ACC112 (cell line): ENCODE data around the gene ZNF670.

Experiments used
- H2AFZ ChIP-seq: fragments of 200-600 bp; sonication (generic); one replicate; pipeline ENCODE4 v1.6.0; 2017; ENCODE audit warnings: antibody characterized with exemption, low read length; ENCODE audit not compliant: unreplicated experiment
- H3K27ac ChIP-seq: fragments of 200-600 bp; sonication (generic); 2 replicates; pipeline ENCODE4 v1.5.1; 2014; ENCODE audit warnings: low read depth, mild to moderate bottlenecking, antibody characterized with exemption, low read length, moderate library complexity
- H3K27me3 ChIP-seq: fragments of 200-600 bp; sonication (generic); 2 replicates; pipeline ENCODE4 v1.6.1; 2014; ENCODE audit warnings: mild to moderate bottlenecking, antibody characterized with exemption, low read length, moderate library complexity, mixed read lengths; ENCODE audit not compliant: insufficient read depth
- H3K36me3 ChIP-seq: fragments of 200-600 bp; sonication (generic); 2 replicates; pipeline ENCODE4 v1.6.1; 2016; ENCODE audit warnings: mild to moderate bottlenecking, antibody characterized with exemption, low read length, moderate library complexity, mixed read lengths; ENCODE audit not compliant: insufficient read depth
- H3K4me1 ChIP-seq: fragments of 200-600 bp; sonication (generic); one replicate; pipeline ENCODE4 v1.6.1; 2016; ENCODE audit warnings: low read length, mixed read lengths; ENCODE audit not compliant: insufficient read depth, unreplicated experiment, control insufficient read depth
- H3K4me3 ChIP-seq: fragments of 200-600 bp; sonication (generic); 2 replicates; pipeline ENCODE4 v1.5.1; 2014; ENCODE audit warnings: mild to moderate bottlenecking, low read depth, low read length
- H3K79me2 ChIP-seq: fragments of 200-600 bp; sonication (generic); one replicate; pipeline ENCODE4 v1.6.0; 2016; ENCODE audit warnings: low read length; ENCODE audit not compliant: control insufficient read depth, unreplicated experiment, insufficient read depth

The ZNF670 gene

DNA sequence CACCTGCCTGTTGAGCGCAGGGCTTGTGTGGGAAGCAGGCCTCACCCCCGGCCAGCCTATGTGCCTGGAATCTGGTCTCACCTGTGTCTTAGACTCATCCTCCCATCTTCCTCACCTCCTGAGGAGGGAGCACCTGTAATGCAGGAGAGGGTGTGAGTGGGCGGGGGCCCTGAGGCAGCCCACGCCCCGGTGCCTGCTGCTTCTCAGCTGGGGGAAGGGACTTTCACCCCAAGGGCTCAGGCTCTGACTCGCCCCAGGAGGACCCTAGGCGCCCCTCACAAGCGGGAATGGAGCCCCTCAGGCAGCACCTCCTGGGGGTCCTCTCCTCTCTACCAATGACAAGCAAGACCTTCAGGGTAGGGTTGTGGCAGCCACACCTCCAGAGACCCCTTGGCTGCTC lies 6.7 kb upstream of the ZNF670 start:
- Histone ChIP-seq H3K4me1 (no peaks in the 10 kb centered on the region), H3K27me3 (no peaks in the 10 kb centered on the region; the same call in 1 of the 2 replicates), H3K36me3 (no peaks in the 10 kb centered on the region), H2AFZ (no peak overlapping the region), H3K4me3 (no peak overlapping the region), H3K27ac (no peak overlapping the region), H3K79me2 (no peaks in the 10 kb centered on the region)

DNA sequence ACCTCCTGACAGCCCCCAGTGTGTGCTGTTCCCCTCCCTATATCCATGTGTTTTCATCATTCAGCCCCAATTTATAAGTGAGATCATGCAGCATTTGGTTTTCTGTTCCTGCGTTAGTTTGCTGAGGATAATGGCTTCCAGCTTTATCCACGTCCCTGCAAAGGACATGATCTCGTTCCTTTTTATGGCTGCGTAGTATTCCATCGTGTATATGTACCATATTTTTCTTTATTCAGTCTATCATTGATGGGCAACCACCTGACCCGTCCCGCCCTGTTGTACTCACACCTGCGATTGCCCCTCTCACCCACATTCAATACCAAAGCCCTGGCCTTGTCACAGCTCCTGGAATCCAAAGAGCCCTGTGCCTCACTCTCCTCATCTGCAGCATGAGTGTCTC lies 6.2 kb upstream of the ZNF670 start:
- Histone ChIP-seq H3K27ac (no peak overlapping the region), H3K4me3 (no peak overlapping the region), H2AFZ (no peak overlapping the region), H3K36me3 (no peaks in the 10 kb centered on the region), H3K79me2 (no peaks in the 10 kb centered on the region), H3K27me3 (no peaks in the 10 kb centered on the region; the same call in 1 of the 2 replicates), H3K4me1 (no peaks in the 10 kb centered on the region)

DNA sequence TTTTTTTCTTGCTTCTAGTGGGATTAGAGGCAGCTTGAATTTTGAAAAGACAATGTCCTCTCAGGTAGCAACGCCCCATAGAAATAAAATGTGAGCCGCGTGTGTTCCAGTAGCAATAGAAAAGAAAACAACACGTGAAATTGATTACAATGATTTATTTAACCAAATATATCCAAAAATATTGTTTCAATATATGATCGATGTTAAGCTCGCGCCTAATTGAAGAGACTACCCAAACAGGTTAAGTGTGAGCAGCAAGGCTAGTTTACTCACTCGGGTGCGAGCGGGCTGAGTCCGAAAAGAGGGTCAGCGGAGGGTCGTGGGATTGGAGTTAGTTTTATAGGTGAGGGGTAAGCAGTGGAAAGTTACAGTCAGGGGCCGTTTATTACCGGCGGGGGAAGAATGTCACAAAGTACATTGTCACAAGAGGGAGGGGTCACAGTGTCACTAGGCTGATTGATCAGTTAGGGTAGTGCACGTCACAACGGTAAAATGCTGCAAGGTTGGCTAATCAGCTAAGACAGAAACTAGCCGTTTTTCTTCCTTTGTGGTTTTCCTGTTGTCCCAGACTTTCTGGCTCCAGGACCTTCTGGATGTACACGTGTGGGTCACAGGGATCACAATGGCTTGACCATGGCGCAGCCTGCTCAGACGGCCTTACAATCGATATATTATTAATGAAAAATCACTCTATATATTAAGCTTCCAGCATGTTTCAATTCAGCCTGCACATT lies 697 bp upstream of the ZNF670 start:
- Histone ChIP-seq H3K36me3 (no peaks in the 10 kb centered on the region), H3K27ac (peak overlapping the region; percentile 12; the same call in 1 of the 2 replicates), H2AFZ (peak overlapping the region; percentile 64), H3K4me1 (peaks cover 13% of the 10 kb centered on the region), H3K79me2 (peaks cover 26% of the 10 kb centered on the region), H3K27me3 (no peaks in the 10 kb centered on the region; the same call in 1 of the 2 replicates), H3K4me3 (peak overlapping the region; percentile 99)

DNA sequence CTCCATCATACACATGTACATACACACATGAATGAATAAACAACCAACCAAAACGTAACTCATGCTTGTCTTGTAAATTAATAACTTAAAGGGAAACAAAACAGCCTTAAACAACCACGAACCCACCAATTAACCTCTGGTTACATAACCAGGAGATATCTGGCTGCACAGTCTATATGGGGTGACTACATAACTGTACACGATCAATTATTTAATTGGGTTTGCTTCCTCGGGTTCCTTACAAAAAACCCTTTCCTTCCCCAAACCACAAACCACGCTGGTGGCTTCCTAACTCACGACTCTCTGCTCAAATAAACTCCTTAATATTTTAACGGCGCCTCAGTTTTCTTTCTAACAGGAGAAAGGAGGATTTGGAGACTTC lies 744 bp downstream of the ZNF670 start:
- Histone ChIP-seq H2AFZ (peak overlapping the region; percentile 92), H3K27ac (peak overlapping the region; percentile 63; the same call in 1 of the 2 replicates), H3K36me3 (0 out of 2 replicates have a peak, but pooled peaks cover 3% of the 10 kb centered on the region), H3K4me3 (peak overlapping the region; percentile 99), H3K27me3 (no peaks in the 10 kb centered on the region), H3K79me2 (peaks cover 34% of the 10 kb centered on the region), H3K4me1 (peaks cover 13% of the 10 kb centered on the region)

DNA sequence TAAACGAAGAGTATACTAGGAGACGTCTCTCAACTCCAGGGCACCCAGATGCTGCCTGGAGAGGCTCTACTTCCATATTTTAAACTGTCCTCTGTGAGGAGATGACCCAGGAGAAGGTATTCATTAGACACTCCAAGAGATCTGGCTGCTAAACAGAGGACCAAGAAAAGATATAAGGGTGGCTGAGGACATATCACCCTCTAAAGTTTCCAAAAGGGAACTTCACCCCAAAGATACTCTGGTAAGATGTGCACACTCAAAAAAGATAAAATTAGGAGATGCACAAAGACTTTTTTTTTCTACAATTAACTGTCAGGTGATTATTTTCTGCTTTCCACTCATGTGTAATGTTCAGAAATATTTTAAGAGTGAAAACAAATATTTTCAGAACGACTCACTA lies 1.4 kb downstream of the ZNF670 start:
- Histone ChIP-seq H3K79me2 (peaks cover 36% of the 10 kb centered on the region), H3K27ac (no peak overlapping the region), H2AFZ (no peak overlapping the region), H3K36me3 (0 out of 2 replicates have a peak, but pooled peaks cover 3% of the 10 kb centered on the region), H3K4me1 (peaks cover 13% of the 10 kb centered on the region), H3K4me3 (peak overlapping the region; percentile 99), H3K27me3 (no peaks in the 10 kb centered on the region)

DNA sequence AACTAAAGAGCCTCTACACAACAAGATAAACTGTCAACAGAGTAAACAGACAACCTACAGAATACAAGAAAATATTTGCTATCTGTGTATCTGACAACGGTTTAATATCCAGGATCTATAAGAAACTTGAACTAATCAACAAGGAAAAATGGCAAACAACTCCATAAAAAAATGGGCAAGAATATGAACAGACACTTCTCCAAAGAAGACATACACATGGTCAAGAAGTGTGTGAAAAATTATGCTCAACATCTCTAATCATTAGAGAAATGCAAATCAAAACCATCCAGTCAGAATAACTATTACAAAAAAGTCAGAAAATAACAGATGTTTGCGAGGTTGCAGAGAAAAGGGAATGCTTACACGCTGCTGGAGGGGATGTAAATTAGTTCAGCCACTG lies 8.0 kb downstream of the ZNF670 start:
- Histone ChIP-seq H3K27ac (no peak overlapping the region), H3K4me3 (no peak overlapping the region), H2AFZ (no peak overlapping the region), H3K36me3 (peaks cover 3% of the 10 kb centered on the region; the same call in 1 of the 2 replicates), H3K4me1 (no peaks in the 10 kb centered on the region), H3K79me2 (peaks cover 22% of the 10 kb centered on the region), H3K27me3 (no peaks in the 10 kb centered on the region)

DNA sequence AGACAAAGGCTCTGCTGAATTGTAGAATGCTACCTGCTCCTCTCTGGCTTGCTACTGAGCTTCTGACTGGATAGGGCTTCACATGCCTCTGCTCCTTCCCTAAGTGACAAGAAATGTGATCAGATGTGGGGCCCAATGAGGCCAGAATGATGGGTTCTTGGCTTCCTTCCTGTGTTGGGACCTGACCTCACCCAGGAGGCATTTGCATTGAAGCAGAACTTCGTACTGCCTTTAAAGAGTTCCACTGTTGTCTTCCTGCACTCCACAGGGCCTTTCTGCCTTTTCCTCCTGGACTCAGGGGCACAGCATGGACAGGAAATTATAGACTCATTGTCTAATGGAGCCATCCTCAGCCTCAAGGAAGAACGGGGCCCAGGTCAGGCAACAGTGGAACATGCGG lies 14.3 kb downstream of the ZNF670 start:
- Histone ChIP-seq H3K4me3 (no peak overlapping the region), H3K79me2 (peaks cover 13% of the 10 kb centered on the region), H2AFZ (no peak overlapping the region), H3K27ac (no peak overlapping the region), H3K27me3 (no peaks in the 10 kb centered on the region), H3K4me1 (no peaks in the 10 kb centered on the region), H3K36me3 (no peaks in the 10 kb centered on the region)

DNA sequence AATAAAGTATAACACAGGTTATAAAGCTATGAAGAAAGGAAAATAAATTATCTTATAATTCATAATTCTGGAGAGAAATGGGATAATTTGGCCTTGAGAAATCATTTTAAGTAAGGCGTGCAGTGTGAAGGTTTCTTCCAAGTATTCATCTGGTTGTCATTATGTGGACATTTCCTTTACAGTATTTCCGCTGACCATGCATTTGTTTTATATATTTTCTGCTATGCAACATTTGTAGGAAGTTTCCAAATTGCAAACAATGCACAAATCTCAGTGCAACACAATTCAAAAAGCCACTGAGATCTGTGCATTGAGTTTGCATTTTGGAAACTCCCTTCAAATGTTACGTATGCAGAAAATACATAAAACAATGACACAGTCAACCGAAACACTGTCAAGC lies 17.8 kb downstream of the ZNF670 start:
- H3K4me3 ChIP-seq: no peak overlapping the region
- H3K79me2 ChIP-seq: peaks cover 21% of the 10 kb centered on the region
- no peak overlapping the region for H3K27ac ChIP-seq
- no peaks in the 10 kb centered on the region for H3K27me3 ChIP-seq
- no peak overlapping the region for H2AFZ ChIP-seq
- H3K4me1 ChIP-seq: no peaks in the 10 kb centered on the region
- peaks cover 6% of the 10 kb centered on the region; the same call in 1 of the 2 replicates for H3K36me3 ChIP-seq

DNA sequence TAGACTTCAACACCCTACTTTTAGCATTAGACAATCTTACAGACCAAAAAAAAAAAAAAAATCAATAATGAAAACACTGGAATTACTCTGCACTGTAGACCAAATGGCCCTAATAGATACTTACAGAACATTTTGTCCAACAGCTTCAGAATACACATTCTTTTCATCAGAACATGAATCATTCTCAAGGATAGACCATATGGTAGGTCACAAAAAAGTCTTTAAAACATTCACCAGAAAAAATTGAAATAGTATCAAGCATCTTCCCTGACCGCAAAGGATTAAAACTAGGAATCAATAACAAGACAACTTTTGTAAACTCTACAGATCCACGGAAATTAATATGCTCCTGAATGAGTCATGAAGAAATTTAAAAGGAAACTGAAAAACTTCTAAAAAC lies 22.5 kb downstream of the ZNF670 start:
- Histone ChIP-seq H3K27me3 (no peaks in the 10 kb centered on the region), H3K27ac (no peak overlapping the region)

DNA sequence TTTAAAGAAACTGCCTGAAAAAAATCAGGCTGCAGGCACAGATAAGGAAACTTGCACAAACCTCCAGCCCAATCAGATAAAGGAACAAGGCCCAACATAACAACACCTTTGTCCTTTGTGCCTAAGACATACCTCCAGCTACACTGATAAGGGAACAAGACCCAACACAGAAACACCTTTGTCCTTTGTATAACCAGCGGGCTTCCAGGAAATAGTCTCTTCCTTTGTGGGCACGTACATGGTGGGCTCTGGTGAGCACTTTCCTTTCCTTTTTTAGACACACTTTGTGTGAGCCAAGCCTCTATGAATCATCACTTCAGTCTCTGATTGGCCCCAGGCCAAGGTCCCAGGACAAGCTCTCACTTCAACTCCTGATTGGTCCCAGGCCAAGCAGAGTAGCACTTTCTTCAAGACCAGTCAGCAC lies 23.6 kb downstream of the ZNF670 start:
- Histone ChIP-seq H3K27me3 (no peaks in the 10 kb centered on the region), H3K79me2 (peaks cover 30% of the 10 kb centered on the region), H3K36me3 (peaks cover 6% of the 10 kb centered on the region; the same call in 1 of the 2 replicates), H3K4me1 (no peaks in the 10 kb centered on the region), H3K27ac (no peak overlapping the region), H2AFZ (no peak overlapping the region), H3K4me3 (no peak overlapping the region)

More for the DNA sequence above, 22.5 kb downstream of the ZNF670 start:
- Histone ChIP-seq H3K79me2 (peaks cover 30% of the 10 kb centered on the region), H3K36me3 (peaks cover 6% of the 10 kb centered on the region; the same call in 1 of the 2 replicates), H2AFZ (no peak overlapping the region), H3K4me3 (no peak overlapping the region), H3K4me1 (no peaks in the 10 kb centered on the region)

DNA sequence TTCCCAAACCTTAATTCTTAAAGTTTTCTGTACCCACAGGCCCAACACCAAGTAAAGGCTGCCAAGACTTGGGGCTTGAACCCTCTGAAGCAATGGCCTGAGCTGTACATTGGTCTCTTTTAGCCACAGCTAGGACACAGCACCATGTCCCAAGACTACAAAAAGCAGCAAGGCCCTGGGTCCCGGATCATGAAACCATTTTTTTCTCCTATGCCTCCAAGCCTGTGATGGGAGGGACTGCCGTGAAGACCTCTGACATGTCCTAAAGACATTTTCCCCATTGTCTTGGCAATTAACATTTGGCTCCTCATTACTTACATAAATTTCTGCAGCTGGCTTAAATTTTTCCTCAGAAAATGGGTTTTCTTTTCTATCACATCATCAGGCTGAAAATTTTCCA lies 30.9 kb downstream of the ZNF670 start:
- Histone ChIP-seq H3K27me3 (no peaks in the 10 kb centered on the region), H3K79me2 (peaks cover 2% of the 10 kb centered on the region), H3K4me1 (no peaks in the 10 kb centered on the region), H3K4me3 (no peak overlapping the region), H3K36me3 (no peaks in the 10 kb centered on the region), H2AFZ (no peak overlapping the region), H3K27ac (no peak overlapping the region)
